ENCODE measurements around the gene GALNT9.

GRCh38 chr12:132317233-132317938 lies 12.0 kb downstream of the GALNT9 start:
- TF ChIP-seq CTCF (IDR thresholded peaks at IDR 0.05; ENCODE audit: borderline replicate concordance, extremely low read depth, low read length, poor library complexity, severe bottlenecking) = no peak
- TF ChIP-seq EZH2 (IDR thresholded peaks at IDR 0.05; ENCODE audit: borderline replicate concordance, low read depth, low read length, severe bottlenecking) = no peak

All from DND-41 (cell line).